GM18873 (cell line): ENCODE results near the gene EPB41L4B.
"Not testable (repeated sequence)": the region's sequence is repeated elsewhere in the genome, so short reads cannot be mapped to it uniquely, and the experiment has no call there.

Experiments used
- ATAC-seq: cut with Tn5 transposase; IDR thresholded peaks from one replicate; pipeline ENCODE4 v1.9.1; 2021; ENCODE audit warnings: mild to moderate bottlenecking, moderate library complexity, moderate number of reproducible peaks; ENCODE audit not compliant: unreplicated experiment, low FRiP score

The EPB41L4B gene

DNA sequence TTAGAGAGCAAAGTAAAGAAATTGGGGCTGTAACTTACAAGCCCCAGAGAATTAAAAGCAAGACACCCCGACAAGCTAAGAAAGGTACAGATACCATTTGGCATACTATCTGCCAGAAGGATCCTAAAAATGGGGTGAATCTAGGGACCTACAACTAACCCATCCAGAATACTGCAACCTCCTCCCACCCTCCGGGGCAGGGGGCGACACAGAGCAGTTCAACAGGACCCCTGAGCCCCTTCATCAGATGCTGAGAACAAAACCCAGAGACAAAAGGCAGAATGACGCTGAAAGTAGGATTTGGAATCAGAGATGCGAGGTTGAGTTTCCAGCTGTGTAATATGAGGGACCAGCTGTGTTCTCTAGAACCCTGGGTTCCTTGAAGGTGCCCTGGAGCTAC, 71.2 kb downstream of the EPB41L4B start:
- ATAC-seq, result no peak

DNA sequence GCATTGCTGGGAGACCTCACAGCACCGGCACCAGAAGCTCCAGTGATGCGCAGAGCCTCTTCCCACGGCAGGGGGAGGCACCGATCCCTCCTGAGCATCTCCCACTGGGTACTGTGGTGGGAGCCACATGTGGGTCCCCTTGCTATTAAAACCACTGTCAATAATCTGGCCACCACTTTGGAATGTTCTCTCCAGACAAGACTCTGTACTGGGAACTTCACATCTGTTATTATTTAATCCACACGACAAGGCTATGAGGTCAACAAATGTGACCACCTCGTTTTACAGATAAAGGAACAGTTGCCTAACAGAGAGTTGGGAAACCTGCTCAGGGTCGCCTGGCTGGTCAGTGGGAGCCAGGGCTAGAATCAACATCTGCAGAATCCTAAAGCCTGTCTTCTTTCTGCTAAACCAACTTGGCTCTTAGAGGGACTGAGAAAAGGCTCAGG, 72.7 kb downstream of the EPB41L4B start:
- ATAC-seq, result no peak

DNA sequence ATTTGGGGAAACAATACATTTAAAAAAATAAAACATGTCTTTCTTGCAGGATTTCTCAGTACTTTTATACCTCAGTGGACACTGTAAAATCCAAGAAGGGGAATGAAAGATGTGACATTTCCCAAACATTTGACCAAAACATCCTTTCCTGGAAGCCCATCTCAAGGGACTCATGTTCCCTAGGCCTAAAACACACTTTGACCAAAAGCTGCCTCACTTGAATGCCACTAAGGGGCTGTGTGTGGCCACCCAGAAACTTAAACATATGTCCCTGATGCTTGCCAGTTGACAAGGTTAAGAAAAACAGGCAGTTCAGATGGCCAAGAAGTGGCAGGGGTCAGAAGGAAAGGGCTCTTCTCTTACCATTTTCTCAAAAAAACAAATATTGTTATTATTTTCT, 73.6 kb downstream of the EPB41L4B start:
- no peak for ATAC-seq

DNA sequence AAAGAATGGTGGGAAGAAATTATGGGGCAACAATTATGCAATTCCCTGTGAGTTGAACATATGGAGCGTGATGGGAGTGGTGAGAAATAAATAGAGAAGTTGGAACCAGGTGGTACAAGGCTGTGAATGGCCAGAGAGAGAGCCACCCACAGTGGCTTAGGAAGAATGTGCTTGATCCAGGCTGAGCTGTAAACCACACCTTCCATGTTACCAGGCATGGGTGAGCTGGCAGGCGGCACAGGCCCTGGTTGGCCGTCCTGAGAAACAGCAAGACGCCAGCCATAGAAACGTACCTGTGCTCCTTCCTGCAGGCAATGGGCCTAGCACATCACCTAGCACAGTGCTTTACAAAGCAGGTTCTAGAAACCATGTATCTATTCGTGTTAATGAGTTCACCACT, 74.3 kb downstream of the EPB41L4B start:
- no peak for ATAC-seq

DNA sequence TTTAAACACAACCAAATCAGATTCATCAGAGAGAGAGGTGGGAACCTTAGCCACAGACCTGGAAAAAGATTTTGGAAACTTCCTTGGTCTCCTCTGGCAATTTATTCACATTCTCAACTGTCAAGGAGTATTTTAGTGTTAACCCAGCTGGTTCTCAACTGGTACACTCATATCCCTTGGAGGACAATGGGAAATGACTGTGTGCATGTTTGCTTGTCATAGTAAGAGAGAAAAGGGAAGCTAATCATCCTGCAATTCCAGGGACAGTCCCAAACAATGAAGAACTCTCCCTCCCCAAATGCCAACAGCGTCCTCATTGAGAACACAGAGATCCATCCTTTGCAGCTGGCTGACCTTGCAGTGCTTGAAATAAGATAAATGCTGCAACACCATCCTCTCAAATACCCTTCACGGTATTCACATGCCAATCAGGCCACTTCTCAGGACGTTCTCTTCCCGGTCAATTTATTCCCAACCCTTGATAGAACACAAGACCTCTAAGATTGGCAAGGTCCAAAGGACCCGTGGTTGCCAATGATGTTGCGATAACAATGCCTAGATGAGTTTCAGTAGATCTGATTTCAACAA, 75.5 kb downstream of the EPB41L4B start:
- no peak for ATAC-seq

DNA sequence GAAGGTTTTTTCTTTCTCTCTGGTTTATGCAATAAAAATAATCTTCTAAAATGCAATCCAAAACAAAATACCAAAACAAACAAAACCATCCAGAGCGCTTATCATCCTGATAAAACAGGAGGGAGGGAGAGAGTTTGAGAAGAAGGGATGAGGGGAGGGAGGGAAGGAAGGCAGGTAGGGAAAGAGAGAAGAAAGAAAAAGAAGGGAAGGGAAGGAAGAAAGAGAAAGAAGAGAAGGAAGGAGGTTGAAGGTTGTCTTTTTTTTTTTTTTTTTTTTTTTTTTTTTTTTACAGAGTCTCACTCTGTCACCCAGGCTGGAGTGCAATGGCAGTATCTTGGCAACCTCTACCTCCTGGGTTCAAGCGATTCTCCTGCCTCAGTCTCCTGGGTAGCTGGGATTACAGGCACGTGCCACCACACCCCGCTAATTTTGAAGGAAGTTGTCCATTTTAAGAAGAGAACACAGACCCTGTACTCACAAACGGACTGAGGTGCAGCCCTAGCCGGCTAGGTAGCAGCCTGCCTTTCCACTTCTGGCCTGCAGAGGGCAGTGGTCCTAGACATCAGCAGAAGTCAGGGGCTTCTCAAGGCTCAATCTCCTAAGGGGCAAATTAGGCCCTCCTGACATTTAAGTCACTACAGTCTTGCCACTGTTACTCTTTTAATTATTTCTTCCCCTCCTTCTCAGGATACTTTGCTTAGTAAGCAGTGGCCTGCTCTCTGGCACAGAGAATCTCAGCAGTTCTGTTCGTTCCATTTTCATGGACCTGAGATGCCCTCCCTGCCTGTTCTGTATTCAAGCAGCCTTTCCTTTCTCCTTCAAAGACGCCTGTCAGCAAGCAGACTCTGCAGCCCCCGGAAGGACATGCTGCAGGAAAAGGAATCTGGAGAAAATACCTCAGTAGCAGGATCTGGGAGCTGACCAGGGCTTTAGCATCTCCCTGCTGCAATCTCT, 76.4 kb downstream of the EPB41L4B start:
- ATAC-seq, result no peak

DNA sequence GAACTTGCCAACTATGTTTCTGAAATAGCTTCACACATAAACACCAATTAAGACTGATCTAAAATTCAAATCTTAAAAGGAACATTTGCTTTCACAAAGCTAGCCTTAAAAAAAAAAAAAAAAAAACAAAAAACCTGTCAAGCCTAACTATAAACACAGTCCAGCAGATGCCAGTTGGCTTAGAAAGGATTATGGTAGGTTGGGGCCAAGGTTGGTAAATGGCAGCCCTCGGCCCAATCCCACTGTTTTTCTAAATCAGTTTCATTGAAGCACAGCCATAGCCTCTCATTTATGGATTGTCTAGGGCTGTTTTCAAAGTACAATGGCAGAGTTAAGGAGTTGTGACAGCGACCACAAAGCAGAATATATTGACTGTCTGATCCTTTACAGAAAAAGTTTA, 78.1 kb downstream of the EPB41L4B start:
- ATAC-seq, result no peak

DNA sequence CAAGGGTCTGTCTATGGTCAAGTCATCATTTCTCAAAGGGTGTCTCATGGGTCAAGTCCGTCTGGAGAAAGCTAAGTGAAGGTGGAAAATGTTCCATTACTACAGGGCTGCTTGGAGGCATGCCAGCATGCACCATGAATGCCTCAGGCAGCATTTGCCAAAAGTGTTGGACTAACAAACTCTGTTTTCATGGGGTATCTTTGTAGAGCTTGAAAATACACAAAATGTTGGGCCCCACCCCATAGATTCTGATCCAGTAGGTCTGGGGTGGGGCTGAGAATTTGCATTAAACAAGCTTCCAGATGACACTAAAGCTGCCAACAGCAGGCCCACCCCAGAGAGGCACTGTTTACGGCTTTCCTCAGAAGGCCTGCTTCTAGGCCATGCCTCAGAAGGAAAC, 78.8 kb downstream of the EPB41L4B start:
- no peak for ATAC-seq

DNA sequence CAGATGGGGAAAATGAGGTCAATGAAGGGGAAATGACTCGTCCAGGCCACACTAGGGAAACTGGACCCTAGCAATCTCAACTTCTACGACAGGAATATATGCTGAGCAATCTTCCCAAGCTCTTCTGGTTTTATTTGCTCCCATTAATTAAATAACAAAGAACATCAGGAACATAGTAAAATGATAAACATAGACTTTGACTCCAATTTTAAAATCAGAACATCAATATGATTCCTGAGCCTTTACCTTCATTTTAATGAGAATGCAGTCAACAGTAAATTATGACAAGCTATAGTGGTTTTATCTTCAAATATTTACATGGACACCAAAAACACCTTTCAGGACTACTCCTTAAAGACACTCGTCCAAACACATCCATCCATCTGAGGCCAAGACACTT, 79.7 kb downstream of the EPB41L4B start:
- ATAC-seq, result no peak

DNA sequence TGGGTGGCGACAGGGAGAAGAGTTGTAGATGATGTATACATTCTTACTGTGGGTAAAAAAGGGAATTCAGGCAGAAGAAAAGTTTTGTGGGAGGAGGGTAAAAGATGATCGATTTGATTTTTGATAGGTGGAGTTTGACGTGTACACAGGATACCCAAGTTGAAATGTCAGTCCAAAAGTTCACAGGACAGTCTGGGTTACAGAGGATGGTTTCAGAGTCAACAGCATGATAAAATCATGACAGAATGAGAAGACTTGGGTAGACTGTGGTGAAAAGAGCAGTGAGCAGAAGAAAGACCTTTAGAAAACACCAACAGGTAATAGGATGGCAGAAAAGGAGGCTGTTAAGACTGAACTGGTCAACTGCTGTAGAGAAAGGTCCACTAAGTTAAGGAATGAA, 81.6 kb downstream of the EPB41L4B start:
- ATAC-seq, result no peak

DNA sequence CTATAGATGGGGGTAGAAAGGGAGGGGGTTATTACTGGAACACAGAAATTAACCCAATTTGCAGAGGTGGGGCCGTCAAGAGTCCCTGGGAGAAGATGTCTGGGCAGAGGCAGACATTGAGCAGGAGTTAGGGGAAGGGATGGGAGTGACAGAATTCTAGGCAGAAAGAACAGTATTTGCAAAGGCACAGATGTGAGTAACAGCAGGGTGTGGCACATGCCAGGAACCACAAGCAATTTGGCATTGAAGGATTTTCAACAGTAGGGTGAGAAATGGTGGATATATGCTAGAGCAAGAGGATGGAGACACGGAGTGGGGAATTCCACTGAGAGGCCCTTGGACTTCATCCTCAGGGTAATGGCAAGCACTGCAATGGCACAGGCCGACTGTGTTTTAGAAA, 82.2 kb downstream of the EPB41L4B start:
- no peak for ATAC-seq

DNA sequence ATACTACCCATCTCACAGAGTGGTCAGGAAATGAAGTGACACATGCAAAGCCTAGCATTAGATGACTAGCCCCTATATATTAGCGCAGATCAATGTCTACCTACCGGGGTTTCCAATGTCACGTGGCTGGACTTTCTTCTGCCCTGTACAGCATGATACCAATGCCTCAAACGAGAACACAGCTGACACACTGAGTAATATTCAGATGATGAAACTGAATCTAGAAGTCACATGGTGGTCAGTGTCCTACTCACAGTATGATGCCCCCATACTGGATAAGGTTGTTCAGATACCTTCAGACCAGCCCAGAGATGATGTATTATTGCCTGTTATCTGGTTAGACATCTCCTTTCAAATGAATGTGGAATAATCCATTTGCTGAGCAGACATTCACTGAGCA, 82.7 kb downstream of the EPB41L4B start:
- ATAC-seq, result no peak

DNA sequence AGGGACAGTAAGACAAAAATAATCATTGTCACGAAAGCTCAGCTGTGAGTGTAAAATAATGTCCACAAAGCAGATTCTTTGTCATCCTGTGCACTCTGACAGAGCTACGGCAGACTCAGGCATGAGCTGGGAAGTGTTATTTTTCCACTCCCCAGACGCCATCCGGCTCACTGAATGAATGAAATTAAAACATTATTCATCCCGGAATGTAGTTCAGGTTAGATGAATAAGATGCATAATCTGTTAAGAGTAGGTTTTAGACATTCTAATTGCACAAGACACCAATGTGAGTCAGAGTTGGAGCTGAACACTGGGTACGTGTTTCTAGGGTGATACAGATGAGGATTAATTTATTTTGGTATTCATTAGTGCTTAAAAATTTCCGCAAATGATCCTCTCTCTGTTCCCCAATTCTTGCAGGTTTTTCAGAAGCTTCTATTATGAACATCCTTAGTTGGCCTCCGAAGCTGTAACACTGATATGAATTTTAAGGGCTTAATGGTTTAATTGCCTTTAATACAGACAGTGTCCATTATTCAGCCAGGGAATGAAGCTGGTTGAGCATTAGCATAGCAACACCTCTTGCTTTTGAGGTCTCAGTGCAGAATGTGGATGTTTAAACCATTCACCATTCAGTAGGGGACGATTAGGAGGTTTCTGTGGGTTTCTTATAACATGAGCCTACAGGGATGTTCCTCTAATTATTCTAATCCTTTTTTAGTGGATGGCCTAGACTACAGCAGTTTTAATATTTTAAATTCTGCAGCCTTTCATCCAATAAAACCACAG, 88.2 kb downstream of the EPB41L4B start:
- no peak for ATAC-seq

DNA sequence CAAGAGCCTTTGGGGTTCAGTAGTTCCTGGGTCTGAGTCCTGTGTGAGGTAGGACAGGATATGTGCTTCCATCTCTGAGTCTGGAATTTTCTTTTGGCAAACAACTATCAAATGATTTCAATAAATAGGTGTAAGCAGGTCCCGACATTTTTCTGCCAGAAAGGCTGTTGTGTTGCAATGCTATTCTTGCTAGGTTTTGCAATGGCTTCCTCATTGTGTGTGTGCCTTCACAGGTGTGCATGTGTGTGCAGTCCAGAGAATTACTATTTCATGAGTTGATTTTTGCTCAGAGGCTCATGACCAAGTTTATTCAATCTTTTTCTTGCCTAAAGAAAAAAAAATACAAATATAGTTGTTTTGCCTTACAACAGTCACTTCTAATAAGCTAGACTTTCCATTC, 89.3 kb downstream of the EPB41L4B start:
- ATAC-seq, result no peak

DNA sequence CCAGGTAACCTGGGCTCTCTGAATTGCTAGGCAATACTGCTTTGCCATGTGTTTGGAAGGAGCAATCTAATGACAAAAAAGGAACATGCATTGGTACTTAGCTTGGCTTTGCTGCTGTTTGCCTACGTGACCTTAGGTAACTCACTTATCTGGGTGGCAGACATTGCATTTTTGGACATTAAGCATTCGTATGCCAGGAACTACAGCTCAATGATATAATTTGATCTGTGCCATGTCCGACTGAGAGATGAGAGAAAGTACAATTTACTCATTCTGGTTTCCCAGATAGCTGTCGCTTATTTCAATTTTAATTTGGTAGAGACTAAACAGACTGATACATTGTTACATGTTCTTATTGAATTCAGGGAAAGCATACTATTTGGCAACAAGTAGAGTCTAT, 90.6 kb downstream of the EPB41L4B start:
- no peak for ATAC-seq

DNA sequence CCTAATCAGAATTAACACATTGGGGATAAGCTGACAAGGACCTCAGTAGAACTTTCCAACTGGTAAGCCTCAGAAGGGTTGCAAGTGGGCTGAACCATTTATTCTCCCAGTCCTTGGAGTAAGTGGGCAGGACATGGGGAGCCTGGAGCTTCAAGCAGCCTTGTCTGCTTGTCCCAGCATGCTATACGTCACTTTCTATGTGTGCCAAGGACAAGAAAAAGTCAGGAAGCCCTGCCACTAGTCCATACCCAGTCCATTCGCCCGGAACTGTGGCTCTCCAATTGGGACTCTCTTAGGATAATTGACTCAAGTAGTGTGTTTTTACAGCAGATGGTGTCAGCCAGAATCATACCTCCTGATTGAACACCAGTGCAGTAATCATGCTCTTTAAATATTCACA, 91.2 kb downstream of the EPB41L4B start:
- ATAC-seq, result no peak

DNA sequence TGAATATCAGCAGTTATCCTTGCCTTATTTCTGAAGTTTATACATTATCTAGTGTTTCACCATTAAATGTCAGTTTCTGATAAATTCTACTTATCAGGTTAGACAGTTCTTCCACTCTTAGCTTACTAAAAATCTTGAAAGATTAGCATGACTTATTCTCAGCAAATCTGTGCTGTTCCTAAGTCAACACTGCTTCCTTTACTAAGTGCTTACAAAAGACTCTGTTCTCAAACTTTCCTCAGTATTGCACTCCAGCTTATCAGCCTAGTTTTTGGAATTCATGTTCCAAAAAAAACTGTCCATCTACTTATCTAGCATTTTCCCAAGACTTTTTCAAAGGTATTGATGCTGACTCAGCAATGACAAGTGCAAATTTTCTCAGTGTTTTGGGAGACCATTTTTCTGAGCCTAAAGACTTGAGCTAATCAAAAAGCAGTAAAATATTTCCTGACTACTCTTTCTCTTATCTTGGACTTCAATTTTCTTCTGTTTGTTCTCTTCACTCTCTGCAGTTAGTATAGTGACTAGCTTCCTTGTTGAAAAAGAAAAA, 92.7 kb downstream of the EPB41L4B start:
- no peak for ATAC-seq

DNA sequence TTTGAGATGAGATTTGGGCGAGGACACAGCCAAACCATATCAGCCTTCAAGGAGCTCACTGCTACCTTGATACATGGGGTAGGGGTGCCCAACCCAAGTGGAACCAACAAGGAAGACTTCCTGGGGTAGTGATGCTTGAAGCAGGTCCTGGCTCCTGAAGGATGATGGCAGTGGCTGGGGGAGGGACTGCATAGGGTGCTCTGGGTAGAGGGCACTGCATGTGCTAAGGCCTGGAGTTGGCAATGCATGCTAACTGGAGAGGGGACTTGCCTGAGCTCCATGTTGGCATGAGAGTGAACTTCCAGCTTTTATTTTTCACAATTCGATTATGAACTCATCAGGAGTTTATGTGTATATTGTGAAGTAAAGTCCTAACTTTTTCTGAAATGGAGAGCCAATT, 95.2 kb downstream of the EPB41L4B start:
- ATAC-seq, result no peak

DNA sequence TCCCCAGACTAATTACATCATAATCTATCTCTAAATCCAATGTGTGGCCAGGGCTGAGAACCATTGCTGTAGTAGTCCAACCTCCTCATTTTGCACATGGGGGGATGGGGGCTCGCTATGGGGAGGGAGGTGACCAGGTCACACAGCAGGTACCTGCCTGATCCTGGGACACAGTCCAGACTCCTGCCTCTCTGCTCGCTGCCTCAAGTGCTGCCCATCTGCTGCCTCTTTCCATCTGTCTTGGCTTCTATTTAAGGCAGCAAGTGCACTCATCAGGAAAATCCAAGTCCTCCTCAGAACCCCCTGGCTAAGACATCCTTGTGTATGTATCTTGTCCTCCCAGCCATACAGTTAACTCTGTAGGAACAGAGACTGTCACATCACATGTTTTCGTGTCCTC, 96.1 kb downstream of the EPB41L4B start:
- ATAC-seq, result no peak

DNA sequence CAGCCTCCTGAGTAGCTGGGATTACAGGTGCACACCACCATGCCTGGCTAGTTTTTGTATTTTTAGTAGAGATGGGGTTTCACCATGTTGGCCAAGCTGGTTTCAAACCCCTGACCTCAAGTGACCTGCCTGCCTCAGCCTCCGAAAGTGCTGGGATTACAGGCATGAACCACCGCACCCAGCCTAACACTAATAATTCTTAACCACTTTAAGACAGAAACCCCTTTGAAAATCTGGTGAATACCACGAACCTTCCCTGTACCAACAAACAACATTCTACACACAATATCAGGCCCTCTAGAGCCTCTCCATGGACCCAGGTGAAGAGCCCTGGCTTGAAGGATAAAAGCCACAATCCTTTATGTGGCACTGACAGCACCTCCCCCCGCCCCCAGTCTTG, 102.6 kb downstream of the EPB41L4B start:
- not testable (repeated sequence) for ATAC-seq

DNA sequence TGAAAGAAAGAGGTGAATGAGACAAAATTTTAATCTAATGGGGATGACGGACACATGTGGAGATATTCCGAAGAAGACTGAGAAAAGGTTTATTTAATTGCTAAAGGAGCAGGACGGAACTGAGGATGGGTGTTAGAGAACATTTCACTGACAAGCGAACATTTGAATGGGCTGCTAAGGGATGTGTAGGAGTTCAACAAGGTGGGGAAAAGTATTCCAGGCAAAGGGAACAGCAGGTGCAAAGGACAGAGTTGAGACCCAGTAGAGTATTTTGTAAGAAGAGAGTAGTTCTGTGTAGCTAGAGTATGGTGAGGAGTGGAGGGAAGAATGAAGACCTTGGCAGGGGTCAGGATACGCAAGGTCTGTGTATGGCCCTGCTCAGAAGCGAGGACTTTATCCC, 106.4 kb downstream of the EPB41L4B start:
- ATAC-seq, result no peak
